HFF-Myc (cell line): Measurements from ENCODE around the gene NCKIPSD.

Experiments used
- DNase-seq: peaks from one replicate; pipeline ENCODE4 v3.0.0-alpha.2; 2011; ENCODE audit warnings: low read depth; ENCODE audit errors: extremely low read depth
- H3K4me3 ChIP-seq: replicated peaks from 2 replicates; pipeline ENCODE4 v1.5.1; 2011; ENCODE audit warnings: low read depth, mild to moderate bottlenecking, control low read depth, low read length
- CTCF ChIP-seq: IDR thresholded peaks from 2 replicates; pipeline ENCODE4 v1.5.1; 2012; ENCODE audit warnings: mild to moderate bottlenecking, low read depth, low read length, control low read depth; ENCODE audit errors: missing control alignments

Gene NCKIPSD

DNA sequence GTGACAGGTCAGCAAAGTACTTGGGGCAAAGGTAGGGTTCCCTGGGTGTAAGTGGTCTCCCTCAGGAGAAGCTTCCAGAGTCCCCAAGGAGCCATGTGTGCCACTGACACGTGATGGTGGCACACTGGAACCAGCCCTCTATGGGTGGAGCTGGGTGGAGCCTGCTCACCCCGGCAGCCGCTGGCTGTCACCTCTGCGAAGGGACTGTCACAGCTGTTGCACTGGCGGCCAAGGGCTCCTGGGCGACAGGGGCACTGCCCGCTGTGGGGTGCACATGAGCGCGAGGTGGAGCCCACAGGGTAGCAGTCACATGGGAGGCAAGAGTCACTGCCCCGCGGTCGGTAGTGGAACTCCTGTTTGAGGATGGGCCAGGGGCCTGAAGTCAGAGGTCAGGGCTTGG, 35.0 kb downstream of the NCKIPSD start:
- DNase-seq: no peak
- TF ChIP-seq CTCF: no peak
- no peak overlapping the region for H3K4me3 ChIP-seq

DNA sequence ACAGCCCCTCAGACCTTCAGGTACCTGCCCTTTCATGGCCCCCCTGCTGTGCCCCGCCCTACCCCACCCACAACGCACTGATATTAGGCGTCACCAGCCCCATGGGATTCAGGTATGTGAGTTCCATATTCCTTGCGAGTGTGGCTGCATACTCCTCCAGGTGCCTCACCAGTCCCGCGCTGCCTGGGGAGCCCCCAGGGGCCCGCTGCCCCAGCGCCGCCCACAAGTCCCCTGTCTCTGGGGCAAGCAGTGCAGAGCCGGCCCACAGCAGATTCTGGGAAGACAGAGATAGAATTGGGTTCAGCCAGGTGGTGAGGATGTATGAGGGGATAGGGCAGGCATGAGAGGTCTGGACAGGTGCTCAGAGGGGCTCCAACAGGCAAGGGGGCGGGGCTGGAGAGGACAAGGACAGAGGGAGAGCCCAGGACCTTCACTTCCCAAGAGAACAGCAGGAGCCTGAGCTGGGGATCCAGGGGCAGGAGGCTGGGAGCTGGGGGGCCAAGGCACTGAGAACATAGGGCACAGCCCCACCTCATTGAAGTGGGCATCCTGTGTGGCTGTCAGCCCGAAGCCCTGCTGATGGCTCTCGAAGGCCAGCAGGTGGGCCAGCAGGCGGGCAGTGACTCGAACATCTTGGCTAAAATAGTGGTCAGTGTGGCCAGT, 37.4 kb downstream of the NCKIPSD start:
- H3K4me3 ChIP-seq: no peak overlapping the region
- no peak for DNase-seq
- TF ChIP-seq CTCF: no peak

GRCh38 chr3:48647714-48648113, 38.0 kb downstream of the NCKIPSD start:
- no peak for DNase-seq
- no peak overlapping the region for H3K4me3 ChIP-seq
- TF ChIP-seq CTCF: no peak

- TF ChIP-seq CTCF: no peak
- no peak for DNase-seq
- no peak overlapping the region for H3K4me3 ChIP-seq
Measured at GRCh38 chr3:48644898-48645760, 40.6 kb downstream of the NCKIPSD start.

DNA sequence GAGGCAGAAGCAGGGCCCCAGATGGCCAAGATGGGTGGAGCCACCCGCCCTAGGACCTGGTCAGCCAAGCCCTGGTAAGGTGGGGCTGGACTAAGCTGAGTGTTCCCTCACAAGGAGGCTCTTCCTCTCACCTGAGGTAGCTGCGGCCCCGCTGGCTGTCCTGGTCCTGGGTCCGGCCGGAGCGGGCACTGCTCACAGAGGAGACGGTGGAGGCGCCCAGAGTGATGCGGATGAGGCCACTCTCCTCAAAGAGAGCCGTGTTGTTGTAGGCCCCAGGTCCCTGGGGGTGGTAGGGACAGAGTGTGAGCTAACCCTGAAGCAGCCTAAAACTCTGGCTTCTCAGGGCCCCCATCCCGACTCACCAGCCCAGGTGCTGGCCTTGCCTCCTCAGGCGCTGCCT, 43.1 kb downstream of the NCKIPSD start:
- no peak for TF ChIP-seq CTCF

DNA sequence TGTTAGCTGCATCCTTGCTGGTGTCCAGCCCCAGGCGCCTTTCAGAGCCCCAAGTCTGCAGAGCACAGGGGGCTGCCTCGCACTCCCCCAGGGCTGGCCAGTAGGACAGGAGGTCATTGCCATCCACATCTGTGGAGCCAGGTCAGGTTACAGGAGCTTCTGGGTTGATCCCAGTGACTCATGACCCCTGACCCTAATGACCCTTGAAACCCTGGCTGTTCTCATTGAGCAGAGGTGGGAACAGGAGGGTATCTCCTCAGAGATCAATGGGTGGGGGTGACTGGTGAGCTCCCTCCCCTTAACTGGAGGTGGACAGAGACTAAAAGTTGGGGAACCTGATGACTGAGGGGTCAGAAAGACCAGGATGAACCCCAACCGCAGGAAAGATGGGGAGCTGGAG, 44.3 kb downstream of the NCKIPSD start:
- DNase-seq: no peak
- no peak for TF ChIP-seq CTCF
- H3K4me3 ChIP-seq: no peak overlapping the region

More for the DNA sequence above, 43.1 kb downstream of the NCKIPSD start:
- no peak for DNase-seq
- no peak overlapping the region for H3K4me3 ChIP-seq
